ENCODE results near the gene BROX. TPM values are rescaled to one million over a fixed set of nuclear protein-coding genes. Genes with fewer than 3 reads are reported as not detected.

Gene BROX
- total RNA-seq, 2 donors from 2014 or later: 24.3 to 37.3 TPM

GRCh38 chr1:222749927-222750326 lies 37.6 kb downstream of the BROX start:
- no peak overlapping the region for H3K27ac ChIP-seq
- H3K36me3 ChIP-seq: no peaks in the 10 kb centered on the region
- no peaks in the 10 kb centered on the region for H3K27me3 ChIP-seq
- no peak for DNase-seq (ENCODE audit: low spot score)
- no peaks in the 10 kb centered on the region for H3K4me1 ChIP-seq
- no peaks in the 10 kb centered on the region for H3K9me3 ChIP-seq
- no peak overlapping the region for H3K4me3 ChIP-seq
- no peak for TF ChIP-seq CTCF (IDR thresholded peaks at IDR 0.05)

- Histone ChIP-seq H3K4me1 (no peaks in the 10 kb centered on the region), H3K36me3 (no peaks in the 10 kb centered on the region), H3K27ac (no peak overlapping the region), H3K27me3 (no peaks in the 10 kb centered on the region), H3K9me3 (no peaks in the 10 kb centered on the region), H3K4me3 (no peak overlapping the region)
- DNase-seq (ENCODE audit: low spot score): no peak
- TF ChIP-seq CTCF (IDR thresholded peaks at IDR 0.05): no peak
These were observed 38.3 kb downstream of the BROX start for GRCh38 chr1:222750651-222751050.

DNA sequence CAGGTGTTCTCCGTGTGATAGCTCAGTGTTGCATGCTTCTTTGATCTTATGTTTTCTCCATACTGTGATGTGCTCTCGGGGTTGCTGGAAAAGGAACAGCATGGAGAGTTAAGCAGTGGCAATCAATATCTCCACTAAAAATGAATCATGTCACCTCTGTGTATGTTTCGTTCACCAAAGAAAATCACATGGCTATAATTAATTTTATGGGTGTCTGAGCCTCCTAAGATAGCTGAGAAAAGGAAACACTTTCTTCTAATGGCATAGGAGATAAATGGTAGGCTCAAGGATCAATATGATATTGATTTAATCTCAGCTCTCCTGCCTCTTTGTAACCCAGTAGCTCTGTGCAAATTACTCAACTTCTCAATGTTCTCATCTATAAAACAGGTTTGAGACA lies 38.9 kb downstream of the BROX start:
- DNase-seq (ENCODE audit: low spot score): no peak
- TF ChIP-seq CTCF (IDR thresholded peaks at IDR 0.05): no peak
- no peak overlapping the region for H3K4me3 ChIP-seq
- no peaks in the 10 kb centered on the region for H3K9me3 ChIP-seq
- H3K27ac ChIP-seq: no peak overlapping the region
- H3K4me1 ChIP-seq: no peaks in the 10 kb centered on the region
- no peaks in the 10 kb centered on the region for H3K36me3 ChIP-seq
- no peaks in the 10 kb centered on the region for H3K27me3 ChIP-seq

DNA sequence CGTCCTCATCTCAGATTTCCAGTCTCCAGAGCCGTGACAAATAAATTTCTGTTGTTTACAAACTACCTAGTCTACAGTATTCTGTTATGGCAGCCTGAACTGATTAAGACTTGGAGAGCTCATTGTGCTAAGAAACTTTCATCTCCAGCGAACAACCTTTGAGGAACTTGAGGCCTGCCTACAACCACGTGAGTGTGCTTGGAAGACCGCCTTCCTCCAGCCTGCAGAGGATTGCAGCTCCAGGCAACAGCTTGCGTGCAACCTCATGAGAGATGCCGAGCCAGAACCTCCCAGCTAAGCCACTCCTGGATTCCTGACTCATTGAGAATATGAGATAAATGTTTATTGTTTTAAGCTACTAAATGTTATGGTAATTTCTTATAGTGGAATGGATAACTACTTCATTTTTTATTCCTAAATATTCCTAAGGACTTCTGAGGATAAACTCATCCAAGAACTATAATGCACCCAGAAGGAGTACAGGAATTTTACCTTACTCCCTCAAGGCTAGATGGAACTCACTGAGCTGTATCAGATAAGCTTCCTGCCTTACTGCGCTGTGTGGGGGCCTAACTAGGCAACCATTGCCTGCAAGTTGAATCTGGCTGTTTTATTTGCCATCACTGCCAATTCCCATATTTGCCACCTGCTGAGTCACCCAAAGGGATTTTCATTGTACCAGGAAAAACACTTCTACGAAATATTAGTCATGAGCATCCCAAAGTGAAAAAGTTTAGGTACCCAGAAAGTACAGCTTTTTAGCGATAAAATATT lies 42.2 kb downstream of the BROX start:
- Histone ChIP-seq H3K4me3 (no peak overlapping the region), H3K27me3 (no peaks in the 10 kb centered on the region), H3K27ac (no peak overlapping the region), H3K9me3 (no peaks in the 10 kb centered on the region), H3K4me1 (no peaks in the 10 kb centered on the region), H3K36me3 (no peaks in the 10 kb centered on the region)
- TF ChIP-seq CTCF (IDR thresholded peaks at IDR 0.05): no peak
- peak; percentile 65 for DNase-seq (ENCODE audit: low spot score)

DNA sequence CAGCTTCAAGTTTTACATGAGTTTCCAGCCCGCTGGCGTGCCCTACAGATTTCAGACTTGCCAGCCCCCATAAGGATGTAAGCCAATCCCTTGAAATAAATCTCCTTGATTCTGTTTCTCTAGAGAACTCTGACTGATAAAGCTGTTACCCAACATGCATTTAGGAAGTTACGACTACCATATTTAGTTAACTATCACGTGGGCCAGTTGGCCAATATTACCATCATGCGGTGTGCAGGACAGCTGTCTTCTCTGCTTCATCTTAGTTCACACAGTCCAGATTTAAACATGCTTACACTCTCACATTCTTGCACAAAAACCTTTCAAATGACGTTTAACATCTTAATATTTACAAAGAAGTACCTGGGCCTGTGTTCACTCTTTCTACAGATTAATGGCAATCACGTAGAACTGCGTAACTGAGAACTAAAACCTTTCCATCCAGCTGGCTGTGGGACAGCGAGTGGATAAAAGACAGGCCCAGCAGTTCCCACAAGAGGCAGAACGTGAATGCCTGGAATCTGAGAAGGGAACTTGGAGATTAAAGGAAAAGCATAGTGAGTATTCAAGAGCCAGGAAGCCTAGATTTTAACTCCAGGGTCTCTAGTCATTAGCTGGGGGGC lies 45.4 kb downstream of the BROX start:
- H3K4me3 ChIP-seq: no peak overlapping the region
- no peaks in the 10 kb centered on the region for H3K4me1 ChIP-seq
- DNase-seq (ENCODE audit: low spot score): no peak
- no peaks in the 10 kb centered on the region for H3K27me3 ChIP-seq
- H3K36me3 ChIP-seq: no peaks in the 10 kb centered on the region
- H3K27ac ChIP-seq: no peak overlapping the region
- TF ChIP-seq CTCF (IDR thresholded peaks at IDR 0.05): no peak
- H3K9me3 ChIP-seq: no peaks in the 10 kb centered on the region
